ENCODE measurements around the gene SYT10.
"Not testable (repeated sequence)": the region's sequence is repeated elsewhere in the genome, so short reads cannot be mapped to it uniquely, and the experiment has no call there.

SYT10 gene

DNA sequence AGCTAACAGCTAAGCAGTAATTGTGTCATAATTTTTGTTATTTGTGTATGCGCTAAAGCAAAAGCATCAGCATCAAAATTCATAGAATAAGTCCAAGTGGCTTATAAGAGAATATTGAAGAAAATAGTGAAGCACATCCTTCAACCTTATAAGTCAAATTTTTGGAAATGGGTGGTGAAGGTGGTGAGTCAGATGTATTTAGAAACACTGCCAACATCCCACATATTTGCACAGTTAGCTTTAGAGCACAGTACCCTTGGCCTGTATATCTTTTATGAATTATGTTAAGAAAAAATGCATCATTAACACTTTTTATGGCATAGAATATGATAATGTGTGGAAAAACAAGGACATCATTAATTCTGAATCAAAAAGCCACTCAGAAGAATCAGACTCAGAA, 8.0 kb downstream of the SYT10 start:
- no peak overlapping the region for H3K4me3 ChIP-seq (ENCODE audit: low read length)
- TF ChIP-seq, protein P1, sequence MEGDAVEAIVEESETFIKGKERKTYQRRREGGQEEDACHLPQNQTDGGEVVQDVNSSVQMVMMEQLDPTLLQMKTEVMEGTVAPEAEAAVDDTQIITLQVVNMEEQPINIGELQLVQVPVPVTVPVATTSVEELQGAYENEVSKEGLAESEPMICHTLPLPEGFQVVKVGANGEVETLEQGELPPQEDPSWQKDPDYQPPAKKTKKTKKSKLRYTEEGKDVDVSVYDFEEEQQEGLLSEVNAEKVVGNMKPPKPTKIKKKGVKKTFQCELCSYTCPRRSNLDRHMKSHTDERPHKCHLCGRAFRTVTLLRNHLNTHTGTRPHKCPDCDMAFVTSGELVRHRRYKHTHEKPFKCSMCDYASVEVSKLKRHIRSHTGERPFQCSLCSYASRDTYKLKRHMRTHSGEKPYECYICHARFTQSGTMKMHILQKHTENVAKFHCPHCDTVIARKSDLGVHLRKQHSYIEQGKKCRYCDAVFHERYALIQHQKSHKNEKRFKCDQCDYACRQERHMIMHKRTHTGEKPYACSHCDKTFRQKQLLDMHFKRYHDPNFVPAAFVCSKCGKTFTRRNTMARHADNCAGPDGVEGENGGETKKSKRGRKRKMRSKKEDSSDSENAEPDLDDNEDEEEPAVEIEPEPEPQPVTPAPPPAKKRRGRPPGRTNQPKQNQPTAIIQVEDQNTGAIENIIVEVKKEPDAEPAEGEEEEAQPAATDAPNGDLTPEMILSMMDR (conservative IDR thresholded peaks at IDR 0.05; ENCODE audit: low read depth, low read length) = no peak
- DNase-seq (ENCODE audit: low read depth) = no peak

DNA sequence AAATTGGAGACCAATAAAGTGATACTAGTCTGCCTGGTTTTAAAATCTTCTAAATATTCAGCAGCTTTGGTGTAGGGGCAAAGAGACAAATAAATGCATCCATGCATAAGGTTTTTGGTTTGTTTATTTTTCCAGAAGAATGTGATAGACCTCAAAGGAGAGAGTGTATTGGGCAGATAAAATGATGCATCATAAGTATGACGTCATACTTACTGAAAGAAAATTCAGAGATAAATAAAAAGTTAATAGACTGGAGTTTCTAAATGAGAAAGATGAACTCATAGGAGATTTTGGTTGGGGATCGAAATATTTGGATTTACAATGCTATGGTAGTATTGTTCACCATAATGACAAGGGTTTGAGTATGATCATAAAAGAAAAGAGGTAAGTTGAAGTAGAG, 10.2 kb downstream of the SYT10 start:
- no peak for DNase-seq (ENCODE audit: low read depth)
- TF ChIP-seq, protein P1 (conservative IDR thresholded peaks at IDR 0.05; ENCODE audit: low read depth, low read length) = no peak
- H3K4me3 ChIP-seq (ENCODE audit: low read length) = no peak overlapping the region

DNA sequence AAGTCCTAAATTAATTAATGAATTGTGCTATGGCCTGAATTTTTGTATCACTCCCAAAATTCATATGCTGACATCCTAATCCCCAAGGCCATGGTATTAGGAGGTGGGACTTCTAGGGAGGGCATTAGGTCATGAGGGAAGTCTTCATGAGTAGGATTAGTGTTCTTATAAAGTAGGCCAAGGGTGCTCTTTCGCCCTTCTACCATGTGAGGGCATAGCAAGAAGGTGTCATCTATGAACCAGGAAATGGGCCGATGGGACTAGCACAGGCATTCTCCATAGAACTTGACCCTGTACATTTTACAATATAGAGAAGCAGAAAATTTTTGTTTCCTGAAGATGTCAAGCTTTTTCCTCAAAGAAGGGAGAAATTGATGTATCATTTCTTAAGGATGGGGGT, 12.5 kb downstream of the SYT10 start:
- TF ChIP-seq, protein P1 (conservative IDR thresholded peaks at IDR 0.05; ENCODE audit: low read depth, low read length) = peak; percentile 34
- H3K4me3 ChIP-seq (ENCODE audit: low read length) = no peak overlapping the region
- no peak for DNase-seq (ENCODE audit: low read depth)

DNA sequence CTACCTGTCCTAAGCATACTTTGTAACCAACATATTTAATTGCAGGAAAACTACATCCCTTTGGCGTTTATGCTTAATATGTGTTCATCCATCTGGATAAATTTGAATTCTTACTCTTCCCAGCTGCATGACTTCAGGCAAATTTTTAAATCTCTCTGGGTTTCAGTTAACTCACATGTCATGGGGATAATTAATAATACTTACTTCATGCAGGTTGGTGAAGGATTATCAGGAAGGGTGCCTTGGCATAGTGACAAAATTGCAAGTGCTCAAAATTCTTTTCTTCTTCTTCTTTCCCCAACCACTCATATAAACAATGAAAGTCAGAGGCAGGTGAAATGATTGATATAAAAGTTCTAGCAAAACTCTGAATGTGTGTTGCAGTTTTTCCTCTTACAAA, 15.9 kb downstream of the SYT10 start:
- no peak overlapping the region for H3K4me3 ChIP-seq (ENCODE audit: low read length)
- peak; percentile 51 for DNase-seq (ENCODE audit: low read depth)
- TF ChIP-seq, protein P1 (conservative IDR thresholded peaks at IDR 0.05; ENCODE audit: low read depth, low read length) = no peak

DNA sequence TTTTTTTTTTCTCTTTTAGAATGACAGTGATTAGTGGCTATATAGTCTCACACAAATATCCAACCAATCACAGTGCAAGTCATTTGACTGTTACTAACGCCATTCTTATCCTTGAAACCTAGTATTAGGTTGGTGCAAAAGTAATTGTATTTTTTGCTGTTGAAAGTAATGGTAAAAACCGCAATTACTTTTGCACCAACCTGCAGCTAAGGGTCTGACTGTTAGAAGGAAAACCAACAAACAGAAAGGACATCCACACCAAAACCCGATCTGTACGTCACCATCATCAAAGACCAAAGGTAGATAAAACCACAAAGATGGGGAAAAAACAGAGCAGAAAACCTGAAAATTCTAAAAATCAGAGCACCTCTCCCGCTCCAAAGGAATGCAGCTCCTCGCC, 27.2 kb downstream of the SYT10 start:
- not testable (repeated sequence) for DNase-seq (ENCODE audit: low read depth); H3K4me3 ChIP-seq (ENCODE audit: low read length)

DNA sequence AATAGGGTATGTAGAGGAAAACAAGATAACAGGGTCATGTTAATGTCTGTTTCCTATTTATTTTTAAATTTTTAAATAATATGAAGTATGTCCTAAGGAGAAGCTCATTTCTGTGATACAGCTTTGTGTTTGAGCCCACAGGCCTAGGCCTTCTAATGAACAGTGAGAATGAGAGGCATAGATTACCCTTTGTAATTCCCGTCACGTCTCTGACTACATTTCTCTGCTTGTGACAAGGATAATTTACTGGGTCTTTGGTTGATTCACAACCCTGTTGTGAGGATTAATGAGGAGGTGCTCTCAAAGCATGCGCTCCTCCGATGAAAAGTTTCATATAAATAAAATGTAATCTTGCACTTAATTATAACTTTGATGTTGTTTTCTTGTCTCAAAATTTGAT, 56.1 kb downstream of the SYT10 start:
- DNase-seq (ENCODE audit: low read depth) = no peak
- TF ChIP-seq, protein P1 (conservative IDR thresholded peaks at IDR 0.05; ENCODE audit: low read depth, low read length) = no peak
- no peak overlapping the region for H3K4me3 ChIP-seq (ENCODE audit: low read length)

DNA sequence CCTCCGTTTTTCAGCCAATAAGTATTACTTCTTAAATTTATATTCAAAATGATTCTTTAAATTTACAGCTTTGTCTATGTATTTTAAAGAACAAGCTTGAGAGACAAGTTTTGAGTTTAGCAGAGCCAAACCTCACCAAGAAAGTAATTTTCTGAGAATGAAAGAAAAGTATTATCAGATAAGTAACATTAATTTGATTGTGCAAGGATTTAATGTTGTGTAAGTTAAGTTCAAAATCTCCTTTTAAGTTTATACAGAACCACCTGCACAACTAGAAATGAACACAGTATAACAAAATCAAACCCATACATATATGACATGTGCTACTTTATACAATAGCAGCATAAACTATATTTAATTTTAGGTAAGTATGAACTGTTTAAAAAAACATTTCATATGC, 63.5 kb downstream of the SYT10 start:
- H3K4me3 ChIP-seq (ENCODE audit: low read length) = no peak overlapping the region
- no peak for DNase-seq (ENCODE audit: low read depth)
- TF ChIP-seq, protein P1 (conservative IDR thresholded peaks at IDR 0.05; ENCODE audit: low read depth, low read length) = no peak

DNA sequence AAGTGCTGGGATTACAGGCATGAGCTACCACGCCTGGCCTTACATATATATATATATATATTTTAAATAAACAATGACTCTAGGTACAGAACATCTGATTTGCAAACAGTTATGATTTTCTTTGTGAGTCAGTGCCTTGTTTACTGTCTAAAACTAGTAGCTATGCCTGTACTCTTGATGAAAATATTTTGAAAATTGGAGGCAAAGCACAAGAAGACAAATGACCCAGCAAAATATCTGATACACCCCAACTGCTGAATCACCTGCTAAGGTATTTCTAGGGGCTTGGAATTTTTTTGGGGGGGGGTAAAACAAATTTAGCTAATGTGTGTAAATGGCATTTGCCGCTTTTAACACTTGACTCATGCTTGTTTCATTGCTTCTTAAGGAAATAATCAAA, 69.3 kb downstream of the SYT10 start:
- no peak for DNase-seq (ENCODE audit: low read depth)
- TF ChIP-seq, protein P1 (conservative IDR thresholded peaks at IDR 0.05; ENCODE audit: low read depth, low read length) = no peak
- H3K4me3 ChIP-seq (ENCODE audit: low read length) = no peak overlapping the region
